GM23338 (cell line): Measurements from ENCODE around the gene OR5AP2.

Experiments
- CREB1 ChIP-seq: fragments of 250-450 bp; sonication (Bioruptor Pico); IDR thresholded peaks from 2 replicates; pipeline ENCODE4 v1.5.0; 2020; ENCODE audit warnings: low read depth, mild to moderate bottlenecking, moderate library complexity
- CTCF ChIP-seq, 2 experiments: fragments of 200-600 bp in 1 of 2; sonication (generic) in 1 of 2; conservative IDR thresholded peaks; 2 replicates each; pipeline versions ENCODE4 v1.5.1 to v1.6.1; 2016 to 2017; ENCODE audit warnings: antibody characterized with exemption in 2 of 2, low read depth in 2 of 2, mild to moderate bottlenecking in 2 of 2, moderate library complexity in 1 of 2
- EZH2 ChIP-seq: fragments of 200-600 bp; sonication (generic); IDR thresholded peaks from one replicate; pipeline ENCODE4 v1.8.0; 2017; ENCODE audit warnings: antibody characterized with exemption, mild to moderate bottlenecking, low read depth; ENCODE audit not compliant: unreplicated experiment
- EZH2phosphoT487 ChIP-seq: fragments of 200-600 bp; sonication (generic); IDR thresholded peaks from one replicate; pipeline ENCODE4 v1.8.1; 2018; ENCODE audit warnings: antibody characterized with exemption; ENCODE audit not compliant: unreplicated experiment
- JUNB ChIP-seq: IDR thresholded peaks from one replicate; pipeline ENCODE4 v1.6.1; 2016; ENCODE audit warnings: antibody characterized with exemption; ENCODE audit not compliant: unreplicated experiment
- NANOG ChIP-seq: IDR thresholded peaks from 2 replicates; pipeline ENCODE4 v1.6.1; 2016; ENCODE audit warnings: antibody characterized with exemption, borderline replicate concordance
- POLR2AphosphoS5 ChIP-seq: IDR thresholded peaks from 2 replicates; pipeline ENCODE4 v1.6.1; 2016; ENCODE audit warnings: antibody characterized with exemption, low read depth
- REST ChIP-seq: IDR thresholded peaks from one replicate; pipeline ENCODE4 v1.6.1; 2018; ENCODE audit warnings: antibody characterized with exemption; ENCODE audit not compliant: unreplicated experiment
- STAT1 ChIP-seq: IDR thresholded peaks from one replicate; pipeline ENCODE4 v1.6.1; 2016; ENCODE audit warnings: antibody characterized with exemption; ENCODE audit not compliant: unreplicated experiment
- ZNF114 ChIP-seq: fragments of 250-450 bp; sonication (Bioruptor Pico); IDR thresholded peaks from 2 replicates; pipeline ENCODE4 v1.5.0; 2020; ENCODE audit warnings: mild to moderate bottlenecking, moderate library complexity
- ZNF462 ChIP-seq: fragments of 250-450 bp; sonication (Bioruptor Pico); IDR thresholded peaks from 2 replicates; pipeline ENCODE4 v1.5.0; 2020; ENCODE audit warnings: mild to moderate bottlenecking, moderate library complexity

GRCh38 chr11:56632329-56632728 is 9.9 kb downstream of the OR5AP2 start:
- TF ChIP-seq CTCF (conservative IDR thresholded peaks at IDR 0.05; ENCODE audit: low read depth in 2 of 2) (no peak), POLR2AphosphoS5 (no peak), EZH2 (no peak), JUNB (no peak), REST (no peak), EZH2phosphoT487 (no peak), ZNF114 (CRISPR knock-in tag) (no peak), CREB1 (CRISPR knock-in tag) (no peak), NANOG (no peak), ZNF462 (no peak), STAT1 (no peak)
